ENCODE results near the gene DRC7. TPM values are rescaled to one million over a fixed set of nuclear protein-coding genes. Genes with fewer than 3 reads are reported as not detected.

Gene DRC7
- total RNA-seq, 1 experiment from 2014 or later, result 0.85 TPM

- POLR2A ChIA-PET (ENCODE audit: unreplicated experiment), result interaction anchor here (0.6 kb wide), 3 partner anchors 11 to 288 kb away, joined by 3 to 21 read pairs (median 4); no protein-coding TSS in a partner anchor
- Histone ChIP-seq H3F3A (ENCODE audit: insufficient read depth, low read depth) (peaks cover 22% of the 10 kb centered on the region; the same call in 1 of the 2 replicates), H3K4me2 (peak overlapping the region; percentile 89), H4K20me1 (ENCODE audit: insufficient read depth) (no peaks in the 10 kb centered on the region), H3K27me3 (ENCODE audit: insufficient read depth, low read depth) (no peaks in the 10 kb centered on the region), H3K36me3 (ENCODE audit: low read depth) (no peaks in the 10 kb centered on the region; the same call in 1 of the 2 replicates), H3K27ac (peak overlapping the region; percentile 54), H2AFZ (peak overlapping the region; percentile 90), H3K9me2 (ENCODE audit: insufficient read depth) (no peaks in the 10 kb centered on the region), H3K4me1 (replicated peaks; ENCODE audit: insufficient read depth) (peaks cover 18% of the 10 kb centered on the region), H3K4me3 (peak overlapping the region; percentile 79), H3K79me2 (ENCODE audit: low read depth) (peaks cover 6% of the 10 kb centered on the region; the same call in 1 of the 2 replicates), H3K9me3 (ENCODE audit: insufficient read depth, low read depth) (no peaks in the 10 kb centered on the region)
- CTCF ChIA-PET, result interaction anchor here (0.5 to 1.3 kb wide), 8 partner anchors 14 to 385 kb away, joined by 3 to 11 read pairs (median 4); no protein-coding TSS in a partner anchor
- DNase-seq, result peak; percentile 55 to 62
- intact Hi-C loops (cut with micrococcal nuclease; ENCODE audit: unreplicated experiment), result loop anchor here (5.0 kb wide), 3 partner anchors 126 to 159 kb away; no protein-coding TSS in a partner anchor
- TF ChIP-seq EZH2 (IDR thresholded peaks at IDR 0.05; ENCODE audit: low read depth) (no peak), CTCF (conservative IDR thresholded peaks at IDR 0.05) (no peak; the same call in 1 of the 2 replicates)
- BruUV-seq (replicated peaks), result TSS peak; percentile 42
Observed at GRCh38 chr16:57736419-57737351, 42.1 kb downstream of the DRC7 start.

- Histone ChIP-seq H3K9me3 (ENCODE audit: insufficient read depth, low read depth) (no peaks in the 10 kb centered on the region), H3K27me3 (ENCODE audit: insufficient read depth, low read depth) (no peaks in the 10 kb centered on the region), H3K27ac (no peak overlapping the region), H3K36me3 (ENCODE audit: low read depth) (no peaks in the 10 kb centered on the region; the same call in 1 of the 2 replicates), H3K79me2 (ENCODE audit: low read depth) (peaks cover 6% of the 10 kb centered on the region; the same call in 1 of the 2 replicates), H3K4me2 (no peak overlapping the region), H3K4me3 (no peak overlapping the region), H4K20me1 (ENCODE audit: insufficient read depth) (no peaks in the 10 kb centered on the region), H3K4me1 (replicated peaks; ENCODE audit: insufficient read depth) (peaks cover 17% of the 10 kb centered on the region), H3K9me2 (ENCODE audit: insufficient read depth) (no peaks in the 10 kb centered on the region), H3F3A (ENCODE audit: insufficient read depth, low read depth) (peaks cover 22% of the 10 kb centered on the region; the same call in 1 of the 2 replicates), H2AFZ (no peak overlapping the region)
- ChIA-PET POLR2A (ENCODE audit: unreplicated experiment) (interaction anchor here (0.6 kb wide), 1 partner anchor 113 kb away, joined by 12 read pairs; no protein-coding TSS in a partner anchor), CTCF (no interaction called here)
- TF ChIP-seq EZH2 (IDR thresholded peaks at IDR 0.05; ENCODE audit: low read depth), result no peak
- no TSS peak for BruUV-seq (replicated peaks)
- intact Hi-C loops (cut with micrococcal nuclease; ENCODE audit: unreplicated experiment), result loop anchor here (5.0 kb wide), 3 partner anchors 123 to 162 kb away; no protein-coding TSS in a partner anchor
- no peak for DNase-seq
Observed at GRCh38 chr16:57738844-57739243, 44.2 kb downstream of the DRC7 start.

- no peak overlapping the region for H2AFZ ChIP-seq
- no peaks in the 10 kb centered on the region; the same call in 1 of the 2 replicates for H3K36me3 ChIP-seq (ENCODE audit: low read depth)
- no peak overlapping the region for H3K4me2 ChIP-seq
- H3F3A ChIP-seq (ENCODE audit: insufficient read depth, low read depth), result peaks cover 22% of the 10 kb centered on the region; the same call in 1 of the 2 replicates
- H3K27me3 ChIP-seq (ENCODE audit: insufficient read depth, low read depth), result no peaks in the 10 kb centered on the region
- no peaks in the 10 kb centered on the region for H4K20me1 ChIP-seq (ENCODE audit: insufficient read depth)
- intact Hi-C loops (cut with micrococcal nuclease; ENCODE audit: unreplicated experiment), result loop anchor here (5.0 kb wide), 3 partner anchors 122 to 163 kb away; no protein-coding TSS in a partner anchor
- H3K4me3 ChIP-seq, result no peak overlapping the region
- no TSS peak for BruUV-seq (replicated peaks)
- H3K9me2 ChIP-seq (ENCODE audit: insufficient read depth), result no peaks in the 10 kb centered on the region
- H3K79me2 ChIP-seq (ENCODE audit: low read depth), result no peaks in the 10 kb centered on the region
- no peak for DNase-seq
- POLR2A ChIA-PET (ENCODE audit: unreplicated experiment), result no interaction called here
- H3K4me1 ChIP-seq (replicated peaks; ENCODE audit: insufficient read depth), result peaks cover 11% of the 10 kb centered on the region
- no peak for TF ChIP-seq EZH2 (IDR thresholded peaks at IDR 0.05; ENCODE audit: low read depth)
- no peak for TF ChIP-seq CTCF (conservative IDR thresholded peaks at IDR 0.05)
- CTCF ChIA-PET, result interaction anchor here (0.5 kb wide), 1 partner anchor 157 kb away, joined by 6 read pairs; no protein-coding TSS in a partner anchor
- no peaks in the 10 kb centered on the region for H3K9me3 ChIP-seq (ENCODE audit: insufficient read depth, low read depth)
- H3K27ac ChIP-seq, result no peak overlapping the region
Observed at GRCh38 chr16:57739756-57740422, 45.3 kb downstream of the DRC7 start.
